Lung microvascular endothelial cell (primary cell): ENCODE measurements around the gene SEPHS1. TPM values are rescaled to one million over a fixed set of nuclear protein-coding genes. Genes with fewer than 3 reads are reported as not detected.
"Not testable (repeated sequence)": the region's sequence is repeated elsewhere in the genome, so short reads cannot be mapped to it uniquely, and the experiment has no call there.

Source experiments
- DNase-seq, 2 donors: peaks; one replicate each; pipeline versions ENCODE4 v3.0.0 to v3.0.0-alpha.2; 2010; ENCODE audit warnings: low read depth in 2 of 2
- total RNA-seq: library from RNA; depleted of rRNA; stranded (reverse); fragments of >200 nt; gene quantifications from 2 replicates; pipeline ENCODE4 v1.2.1, GENCODE V29; 2014

SEPHS1 gene
- total RNA-seq, 1 donor from 2014 or later: 35.1 TPM

- DNase-seq: no peak
Observed at GRCh38 chr10:13365243-13365642, 17.1 kb upstream of the SEPHS1 start.

GRCh38 chr10:13360587-13360986, 12.5 kb upstream of the SEPHS1 start:
- DNase-seq: no peak

GRCh38 chr10:13356392-13356791, 8.3 kb upstream of the SEPHS1 start:
- no peak for DNase-seq

- no peak for DNase-seq
Observed at GRCh38 chr10:13354783-13355182, 6.7 kb upstream of the SEPHS1 start.

- DNase-seq: no peak
Observed at GRCh38 chr10:13352519-13352918, 4.4 kb upstream of the SEPHS1 start.

GRCh38 chr10:13351340-13351915, 3.3 kb upstream of the SEPHS1 start:
- DNase-seq: no peak

GRCh38 chr10:13349463-13350274, 1.6 kb upstream of the SEPHS1 start:
- DNase-seq: peak in 1 of 2 donors; percentile 59

GRCh38 chr10:13347500-13348156, 465 bp downstream of the SEPHS1 start:
- peak; percentile 78 to 86 for DNase-seq

- peak; percentile 44 to 45 for DNase-seq
Observed at GRCh38 chr10:13347043-13347499, 1.0 kb downstream of the SEPHS1 start.

GRCh38 chr10:13346283-13347042, 1.6 kb downstream of the SEPHS1 start:
- DNase-seq: peak; percentile 48 to 81

- DNase-seq: no peak
Observed at GRCh38 chr10:13340626-13341376, 7.3 kb downstream of the SEPHS1 start.

GRCh38 chr10:13340068-13340467, 8.0 kb downstream of the SEPHS1 start:
- no peak for DNase-seq

- peak; percentile 58 to 87 for DNase-seq
Observed at GRCh38 chr10:13338390-13339110, 9.5 kb downstream of the SEPHS1 start.

- no peak for DNase-seq
Observed at GRCh38 chr10:13337827-13338196, 10.3 kb downstream of the SEPHS1 start.

GRCh38 chr10:13337128-13337826, 10.8 kb downstream of the SEPHS1 start:
- no peak for DNase-seq

GRCh38 chr10:13335881-13336280, 12.2 kb downstream of the SEPHS1 start:
- DNase-seq: no peak

GRCh38 chr10:13334556-13334955, 13.5 kb downstream of the SEPHS1 start:
- DNase-seq: no peak

GRCh38 chr10:13331646-13332045, 16.4 kb downstream of the SEPHS1 start:
- DNase-seq: peak in 1 of 2 donors; percentile 12

- DNase-seq: not testable (repeated sequence)
Observed at GRCh38 chr10:13330980-13331379, 17.1 kb downstream of the SEPHS1 start.

GRCh38 chr10:13329565-13329964, 18.5 kb downstream of the SEPHS1 start:
- no peak for DNase-seq
